Trophoblast cell (in vitro differentiated cells and primary cell): ENCODE measurements around the gene ZNF407.

ENCODE experiments used
- DNase-seq, 2 donors: peaks; one replicate each; pipeline ENCODE4 v3.0.0-alpha.2; 2016
- H2AFZ ChIP-seq: 2 replicates; pipeline ENCODE4 v1.6.1; 2013; ENCODE audit warnings: low read length, moderate library complexity, mild to moderate bottlenecking; ENCODE audit not compliant: insufficient read depth, poor library complexity
- H2AK5ac ChIP-seq: 2 replicates; pipeline ENCODE4 v1.6.1; 2013; ENCODE audit warnings: mild to moderate bottlenecking, low read length
- H2BK120ac ChIP-seq: 2 replicates; pipeline ENCODE4 v1.6.1; 2013; ENCODE audit warnings: low read length, mild to moderate bottlenecking, moderate library complexity; ENCODE audit not compliant: insufficient read depth, poor library complexity
- H2BK12ac ChIP-seq: 2 replicates; pipeline ENCODE4 v1.6.1; 2013; ENCODE audit warnings: mild to moderate bottlenecking, low read length, moderate library complexity
- H2BK5ac ChIP-seq: 2 replicates; pipeline ENCODE4 v1.6.1; 2013; ENCODE audit warnings: low read length, low read depth, moderate library complexity, mild to moderate bottlenecking; ENCODE audit not compliant: poor library complexity
- H3K14ac ChIP-seq: 2 replicates; pipeline ENCODE4 v1.6.1; 2013; ENCODE audit warnings: mild to moderate bottlenecking, low read length
- H3K18ac ChIP-seq: 2 replicates; pipeline ENCODE4 v1.6.1; 2013; ENCODE audit warnings: mild to moderate bottlenecking, low read length
- H3K23ac ChIP-seq: 2 replicates; pipeline ENCODE4 v1.6.1; 2013; ENCODE audit warnings: low read length
- H3K27ac ChIP-seq: 2 replicates; pipeline ENCODE4 v1.5.1; 2013; ENCODE audit warnings: low read depth, mild to moderate bottlenecking, inconsistent platforms, low read length, moderate library complexity
- H3K27me3 ChIP-seq: 2 replicates; pipeline ENCODE4 v1.6.1; 2013; ENCODE audit warnings: inconsistent platforms, mild to moderate bottlenecking, low read length, moderate library complexity; ENCODE audit not compliant: insufficient read depth
- H3K36me3 ChIP-seq, 2 experiments: 1 replicate in 1 of 2; 2 replicates in 1 of 2; pipeline ENCODE4 v1.6.1; 2013; ENCODE audit warnings: low read length in 2 of 2, mild to moderate bottlenecking in 2 of 2, moderate library complexity in 1 of 2; ENCODE audit not compliant: insufficient read depth in 2 of 2, control insufficient read depth in 1 of 2
- H3K4ac ChIP-seq: 2 replicates; pipeline ENCODE4 v1.6.1; 2013; ENCODE audit warnings: low read depth, mild to moderate bottlenecking, low read length, moderate library complexity
- H3K4me1 ChIP-seq, 2 experiments: 1 replicate in 1 of 2; 2 replicates in 1 of 2; pipeline ENCODE4 v1.6.1; 2013; ENCODE audit warnings: low read length in 2 of 2, mild to moderate bottlenecking in 2 of 2, moderate library complexity in 1 of 2; ENCODE audit not compliant: insufficient read depth in 2 of 2, control insufficient read depth in 1 of 2
- H3K4me2 ChIP-seq: 2 replicates; pipeline ENCODE4 v1.6.1; 2013; ENCODE audit warnings: inconsistent platforms, mild to moderate bottlenecking, low read length, moderate library complexity
- H3K4me3 ChIP-seq: 2 replicates; pipeline ENCODE4 v1.5.1; 2013; ENCODE audit warnings: mild to moderate bottlenecking, low read depth, low read length, inconsistent platforms
- H3K79me1 ChIP-seq: one replicate; pipeline ENCODE4 v1.6.1; 2013; ENCODE audit warnings: low read length
- H3K79me2 ChIP-seq: 2 replicates; pipeline ENCODE4 v1.6.1; 2013; ENCODE audit warnings: low read length, mild to moderate bottlenecking; ENCODE audit not compliant: control insufficient read depth, insufficient read depth, poor library complexity
- H3K9ac ChIP-seq: 2 replicates; pipeline ENCODE4 v1.6.1; 2013; ENCODE audit warnings: mild to moderate bottlenecking, low read length
- H3K9me3 ChIP-seq: 2 replicates; pipeline ENCODE4 v1.6.1; 2013; ENCODE audit warnings: low read depth, mild to moderate bottlenecking, control low read depth, inconsistent platforms, low read length; ENCODE audit not compliant: insufficient read depth
- H4K12ac ChIP-seq: 2 replicates; pipeline ENCODE4 v1.6.1; 2013; ENCODE audit warnings: low read depth, mild to moderate bottlenecking, low read length, moderate library complexity
- H4K8ac ChIP-seq: 2 replicates; pipeline ENCODE4 v1.6.1; 2013; ENCODE audit warnings: low read depth, mild to moderate bottlenecking, low read length, moderate library complexity
- H4K91ac ChIP-seq: one replicate; pipeline ENCODE4 v1.6.1; 2013; ENCODE audit warnings: low read depth, mild to moderate bottlenecking, low read length, moderate library complexity
- WGBS: extraction: QIAGEN DNeasy Blood & Tissue Kit; methylation state at CpG from one replicate; pipeline ENCODE4 v1.1.7; 2013; ENCODE audit warnings: missing lambda C conversion rate; ENCODE audit not compliant: insufficient read length, insufficient coverage; ENCODE audit errors: extremely low coverage; 5-methylcytosine and 5-hydroxymethylcytosine counted together

The ZNF407 gene

DNA sequence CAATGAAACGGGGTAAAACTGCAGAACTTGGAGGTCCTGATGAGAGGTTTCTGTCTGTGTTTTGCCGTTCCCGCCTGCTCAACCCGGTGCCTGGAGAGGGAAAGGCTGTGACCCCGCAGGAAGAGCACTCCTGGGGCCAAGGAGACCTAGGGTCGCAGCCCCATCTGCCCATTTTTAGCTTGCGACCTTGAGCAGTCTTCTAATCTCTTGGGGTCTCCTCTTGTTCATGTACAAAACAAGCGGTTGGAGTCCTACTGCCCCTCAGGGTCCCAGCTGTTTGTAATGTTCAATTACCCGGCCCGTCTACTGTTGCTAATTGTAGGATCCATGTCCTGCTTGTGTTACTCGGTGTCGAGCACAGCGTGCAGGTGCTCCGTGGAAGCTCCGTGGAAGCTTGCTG lies 506.8 kb downstream of the ZNF407 start:
- Histone ChIP-seq H3K9ac (no peak overlapping the region), H3K79me1 (no peaks in the 10 kb centered on the region), H3K4me3 (no peak overlapping the region), H3K18ac (no peak overlapping the region), H4K91ac (no peak overlapping the region), H3K27ac (no peak overlapping the region), H3K4me2 (no peak overlapping the region), H2AFZ (no peak overlapping the region), H2BK12ac (no peak overlapping the region), H3K14ac (no peak overlapping the region), H2BK120ac (no peak overlapping the region), H3K36me3 (no peaks in the 10 kb centered on the region), H3K23ac (no peak overlapping the region), H3K27me3 (no peaks in the 10 kb centered on the region), H2BK5ac (no peak overlapping the region), H3K79me2 (no peaks in the 10 kb centered on the region), H3K4ac (no peak overlapping the region), H2AK5ac (no peak overlapping the region), H4K8ac (no peak overlapping the region), H4K12ac (no peak overlapping the region), H3K4me1 (no peaks in the 10 kb centered on the region), H3K9me3 (peaks cover 2% of the 10 kb centered on the region)
- DNase-seq = no peak
- WGBS = no CpG with 5 or more reads among the region's 15 CpGs

GRCh38 chr18:75105551-75106254 lies 508.0 kb downstream of the ZNF407 start:
- WGBS = no CpG with 5 or more reads among the region's 15 CpGs
- H3K4me3 ChIP-seq = no peak overlapping the region

GRCh38 chr18:75106746-75107145 lies 509.1 kb downstream of the ZNF407 start:
- Histone ChIP-seq H2BK120ac (no peak overlapping the region), H4K91ac (no peak overlapping the region), H4K8ac (no peak overlapping the region), H2BK5ac (no peak overlapping the region), H3K23ac (no peak overlapping the region), H3K36me3 (no peaks in the 10 kb centered on the region), H3K9ac (no peak overlapping the region), H3K79me2 (no peaks in the 10 kb centered on the region), H3K4me3 (no peak overlapping the region), H4K12ac (no peak overlapping the region), H2BK12ac (no peak overlapping the region), H3K4ac (no peak overlapping the region), H3K27me3 (no peaks in the 10 kb centered on the region), H3K4me2 (no peak overlapping the region), H2AFZ (no peak overlapping the region), H3K27ac (no peak overlapping the region), H3K4me1 (no peaks in the 10 kb centered on the region), H3K79me1 (no peaks in the 10 kb centered on the region), H3K14ac (no peak overlapping the region), H2AK5ac (no peak overlapping the region), H3K9me3 (no peaks in the 10 kb centered on the region), H3K18ac (no peak overlapping the region)
- DNase-seq = no peak
- WGBS = no CpG with 5 or more reads among the region's 13 CpGs

More at GRCh38 chr18:75105551-75106254, 508.0 kb downstream of the ZNF407 start:
- Histone ChIP-seq H3K27me3 (no peaks in the 10 kb centered on the region), H3K79me1 (no peaks in the 10 kb centered on the region), H2BK12ac (no peak overlapping the region), H3K4ac (no peak overlapping the region), H2AK5ac (no peak overlapping the region), H3K9me3 (peaks cover 1% of the 10 kb centered on the region), H3K9ac (no peak overlapping the region), H2AFZ (no peak overlapping the region), H4K12ac (no peak overlapping the region), H3K14ac (no peak overlapping the region), H3K36me3 (no peaks in the 10 kb centered on the region), H2BK5ac (no peak overlapping the region), H3K4me1 (no peaks in the 10 kb centered on the region), H3K4me2 (no peak overlapping the region), H3K79me2 (no peaks in the 10 kb centered on the region), H3K27ac (no peak overlapping the region), H2BK120ac (no peak overlapping the region), H4K8ac (no peak overlapping the region), H4K91ac (no peak overlapping the region), H3K18ac (no peak overlapping the region), H3K23ac (no peak overlapping the region)
- DNase-seq = no peak

DNA sequence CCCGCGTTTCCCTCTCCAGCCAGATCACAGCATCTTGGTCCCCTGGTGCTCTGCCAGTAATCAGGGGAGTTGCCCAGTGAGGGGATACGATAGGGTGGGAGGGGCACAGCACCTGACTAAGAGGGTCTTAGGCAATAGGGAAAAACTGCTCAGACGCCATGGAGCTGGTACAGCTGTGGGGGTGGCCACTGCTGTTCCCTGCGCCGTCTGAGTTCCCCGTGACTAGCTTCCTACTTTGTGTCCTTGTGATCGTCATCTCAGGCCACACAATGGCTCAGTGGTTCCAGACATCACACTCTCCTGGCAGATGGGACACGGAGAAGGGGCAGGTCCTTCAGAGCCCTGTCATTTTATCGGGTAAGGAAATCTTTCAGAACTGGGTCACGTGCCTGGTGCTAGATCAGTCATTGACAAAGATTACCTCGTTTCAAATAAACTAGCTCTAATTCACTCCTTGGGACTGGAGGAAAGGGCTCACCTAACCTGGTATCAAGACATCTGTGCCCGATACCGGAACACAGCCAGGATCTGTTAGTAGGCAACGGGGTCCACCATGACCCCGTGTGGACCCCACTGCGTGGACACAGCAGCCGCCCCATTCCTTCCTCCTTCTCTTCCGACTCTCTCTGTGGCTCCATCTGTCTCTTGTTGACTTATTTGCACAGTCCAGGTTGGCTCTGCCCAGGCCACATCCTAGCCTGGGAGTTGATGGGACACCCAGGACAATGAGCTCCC lies 509.7 kb downstream of the ZNF407 start:
- Histone ChIP-seq H4K91ac (no peak overlapping the region), H3K27ac (no peak overlapping the region), H3K4me2 (no peak overlapping the region), H3K4me1 (peaks cover 0 to under 1% of the 10 kb centered on the region in 2 experiments), H3K79me1 (no peaks in the 10 kb centered on the region), H2AFZ (no peak overlapping the region), H4K8ac (no peak overlapping the region), H2AK5ac (no peak overlapping the region), H3K4me3 (no peak overlapping the region), H3K23ac (no peak overlapping the region), H3K9me3 (no peaks in the 10 kb centered on the region), H3K36me3 (no peaks in the 10 kb centered on the region), H2BK5ac (no peak overlapping the region), H2BK12ac (no peak overlapping the region), H3K4ac (no peak overlapping the region), H3K18ac (no peak overlapping the region), H2BK120ac (no peak overlapping the region), H3K9ac (no peak overlapping the region), H4K12ac (no peak overlapping the region), H3K14ac (no peak overlapping the region), H3K27me3 (no peaks in the 10 kb centered on the region), H3K79me2 (no peaks in the 10 kb centered on the region)
- no CpG with 5 or more reads among the region's 19 CpGs for WGBS
- no peak for DNase-seq
